GM18511 (cell line): ENCODE results near the gene FAM120AOS.

Source experiments
- ATAC-seq: cut with Tn5 transposase; IDR thresholded peaks from one replicate; pipeline ENCODE4 v1.9.1; 2021; ENCODE audit warnings: mild to moderate bottlenecking, moderate library complexity; ENCODE audit not compliant: unreplicated experiment

The FAM120AOS gene

GRCh38 chr9:93467462-93467861, 14.1 kb upstream of the FAM120AOS start:
- no peak for ATAC-seq

DNA sequence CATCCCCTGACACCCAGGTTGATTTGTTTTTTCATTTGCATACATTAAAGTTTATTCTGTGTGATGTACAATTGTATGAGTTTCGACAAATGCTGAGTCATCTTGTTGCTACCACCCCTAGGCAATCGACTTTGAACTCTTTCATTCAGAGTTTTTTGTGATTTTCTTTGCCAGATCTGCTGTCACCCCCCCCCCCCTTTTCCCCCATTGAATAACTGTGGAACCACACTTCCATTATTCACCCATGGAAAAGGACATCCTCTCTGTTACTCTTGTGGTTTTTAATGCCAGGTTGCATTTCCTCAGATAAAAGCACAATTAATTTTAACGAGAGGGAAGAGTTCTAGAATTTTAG, 13.7 kb upstream of the FAM120AOS start:
- no peak for ATAC-seq

GRCh38 chr9:93466416-93467061, 13.2 kb upstream of the FAM120AOS start:
- no peak for ATAC-seq

- ATAC-seq = no peak
These were observed 12.5 kb upstream of the FAM120AOS start for GRCh38 chr9:93465855-93466254.

DNA sequence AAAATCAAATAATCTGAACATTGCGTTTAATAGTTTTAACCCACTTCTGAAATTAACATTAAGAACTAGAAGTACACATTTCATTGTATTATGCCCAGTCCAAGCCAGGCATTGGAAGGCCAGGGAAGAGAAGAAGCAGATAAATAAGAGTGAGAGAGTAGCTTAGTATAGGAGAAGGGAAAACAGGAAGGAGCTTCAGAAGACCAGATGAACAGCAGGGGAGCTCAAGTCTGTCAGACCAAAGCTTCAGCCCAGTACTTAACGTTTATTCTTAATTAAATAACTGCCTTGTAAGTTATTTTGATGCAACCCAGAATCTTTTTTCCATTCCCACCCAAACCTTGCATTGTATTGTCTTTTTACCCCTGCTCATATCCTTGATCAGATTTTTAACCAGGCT, 11.5 kb upstream of the FAM120AOS start:
- ATAC-seq = no peak

GRCh38 chr9:93464395-93464794, 11.0 kb upstream of the FAM120AOS start:
- peak; percentile 61 for ATAC-seq

- ATAC-seq = no peak
These were observed 10.4 kb upstream of the FAM120AOS start for GRCh38 chr9:93463638-93464248.

GRCh38 chr9:93461821-93462220, 8.4 kb upstream of the FAM120AOS start:
- no peak for ATAC-seq

DNA sequence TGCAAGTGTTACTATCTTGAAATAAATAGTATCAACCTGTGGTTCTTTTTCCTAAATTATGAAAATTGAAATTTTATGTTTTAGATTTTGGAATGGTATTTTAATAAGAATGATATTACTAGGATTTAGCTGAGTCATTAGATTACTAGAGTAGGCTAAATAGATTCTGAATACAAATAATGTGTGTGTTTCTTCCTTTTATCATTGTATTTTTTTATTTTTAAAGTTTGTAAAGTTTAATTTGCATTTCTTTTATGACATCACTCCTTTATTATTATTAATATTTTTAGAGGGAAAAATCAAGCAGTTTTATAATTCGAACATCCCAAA, 8.0 kb upstream of the FAM120AOS start:
- no peak for ATAC-seq

GRCh38 chr9:93460689-93461413, 7.5 kb upstream of the FAM120AOS start:
- no peak for ATAC-seq

DNA sequence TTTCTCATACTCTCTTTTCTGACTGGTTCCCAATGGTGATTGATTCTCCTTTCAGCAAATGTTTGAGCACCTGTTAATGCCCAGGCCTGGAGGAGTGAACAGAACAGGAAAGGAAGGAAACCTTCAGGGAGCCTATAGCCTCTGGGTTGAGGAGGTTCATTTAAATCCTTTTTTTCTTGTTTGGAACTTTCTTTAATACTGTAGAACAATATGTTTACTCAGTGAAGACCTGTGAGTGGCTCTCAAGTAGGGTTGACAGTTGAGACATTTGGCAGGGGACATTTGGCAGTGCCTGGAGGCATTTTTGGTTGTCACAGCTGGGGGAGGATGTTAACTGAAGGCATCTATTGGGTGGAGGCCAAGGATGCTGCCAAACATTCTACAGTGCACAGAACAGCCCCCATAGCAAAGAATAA, 6.1 kb upstream of the FAM120AOS start:
- ATAC-seq = no peak

DNA sequence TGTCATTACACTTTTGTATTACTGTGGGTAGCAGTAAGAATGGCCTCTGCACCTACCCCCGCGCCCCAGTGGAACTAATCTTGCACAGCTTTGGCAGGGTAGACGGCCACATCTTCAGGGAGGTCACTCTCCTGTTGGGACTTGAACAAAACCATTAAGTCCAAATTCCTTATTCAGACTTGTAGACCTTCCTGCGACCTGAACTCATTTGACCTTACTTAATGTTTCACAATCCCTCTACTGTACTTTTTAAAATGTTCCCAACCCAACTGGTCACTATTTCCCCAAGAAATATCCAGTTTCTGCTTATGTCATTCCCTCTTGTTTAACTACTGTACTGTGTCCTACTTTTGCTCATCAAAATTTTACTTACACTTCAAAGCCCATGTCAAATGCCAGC, 5.3 kb upstream of the FAM120AOS start:
- ATAC-seq = no peak

- no peak for ATAC-seq
These were observed 3.6 kb upstream of the FAM120AOS start for GRCh38 chr9:93457006-93457405.

GRCh38 chr9:93456504-93456903, 3.1 kb upstream of the FAM120AOS start:
- ATAC-seq = no peak

DNA sequence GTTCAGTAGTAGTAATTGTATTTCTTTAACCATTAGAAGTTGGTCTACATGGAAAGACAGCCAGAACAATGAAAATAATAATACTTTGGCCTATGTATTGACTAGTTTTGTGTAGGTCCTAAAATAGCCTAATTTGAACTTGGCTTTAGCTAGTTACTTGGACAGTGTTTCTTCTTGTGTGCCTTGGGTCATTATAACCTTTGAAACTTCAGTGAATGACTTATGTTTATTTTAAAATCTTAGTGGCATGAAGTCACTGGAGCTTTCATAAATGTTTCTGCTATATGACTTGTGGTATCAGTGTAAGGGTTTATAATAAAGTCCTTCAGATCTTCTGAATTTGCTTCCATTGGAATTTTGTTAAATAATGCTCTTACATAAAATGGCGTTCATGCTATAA, 2.6 kb upstream of the FAM120AOS start:
- no peak for ATAC-seq

GRCh38 chr9:93452710-93453046, 703 bp downstream of the FAM120AOS start:
- ATAC-seq = no peak

- peak; percentile 23 for ATAC-seq
These were observed 1.3 kb downstream of the FAM120AOS start for GRCh38 chr9:93451849-93452709.

- ATAC-seq = peak; percentile 71
These were observed 2.2 kb downstream of the FAM120AOS start, which contains the start of gene FAM120A for GRCh38 chr9:93450945-93451815. Gene FAM120A, plus strand, starts transcription at chr9:93451685. Its CDS starts 231 bp downstream, at chr9:93451916.

GRCh38 chr9:93447655-93448054, 5.7 kb downstream of the FAM120AOS start:
- no peak for ATAC-seq

DNA sequence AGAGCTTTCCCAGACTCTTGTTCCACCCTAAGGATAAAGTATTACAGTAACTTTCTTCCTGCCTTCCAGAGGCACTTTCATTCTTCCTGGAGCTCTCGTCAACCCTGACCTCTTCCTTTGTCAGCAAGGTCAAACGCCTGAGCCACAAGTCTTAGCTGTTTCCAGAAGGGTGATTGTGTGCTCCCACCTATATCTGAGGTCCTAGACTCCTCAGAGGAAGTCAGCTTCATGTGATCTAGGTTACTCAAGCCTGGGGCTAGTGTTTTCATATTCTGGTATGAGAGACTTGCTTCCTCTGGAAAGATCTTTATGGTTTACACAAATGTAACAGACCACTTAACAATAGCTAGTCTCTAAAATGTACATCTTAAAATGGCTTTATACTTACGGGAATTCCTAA, 7.3 kb downstream of the FAM120AOS start:
- ATAC-seq = no peak
